ENCODE measurements around the gene PTPRN2.
"Not testable (repeated sequence)": the region's sequence is repeated elsewhere in the genome, so short reads cannot be mapped to it uniquely, and the experiment has no call there.

PTPRN2 gene

GRCh38 chr7:158301207-158301606 is 286.4 kb downstream of the PTPRN2 start:
- no peak for DNase-seq (ENCODE audit: low read depth)

GRCh38 chr7:158300427-158300826 is 287.2 kb downstream of the PTPRN2 start:
- DNase-seq (ENCODE audit: low read depth), result no peak

- no peak for DNase-seq (ENCODE audit: low read depth)
Measured at GRCh38 chr7:158299607-158300006, 288.0 kb downstream of the PTPRN2 start.

GRCh38 chr7:158296798-158297104 is 290.9 kb downstream of the PTPRN2 start:
- DNase-seq (ENCODE audit: low read depth), result no peak

- no peak for DNase-seq (ENCODE audit: low read depth)
Measured at GRCh38 chr7:158295966-158296797, 291.4 kb downstream of the PTPRN2 start.

- not testable (repeated sequence) for DNase-seq (ENCODE audit: low read depth)
Measured at GRCh38 chr7:158294468-158295215, 293.0 kb downstream of the PTPRN2 start.

GRCh38 chr7:158292948-158293347 is 294.7 kb downstream of the PTPRN2 start:
- no peak for DNase-seq (ENCODE audit: low read depth)

- DNase-seq (ENCODE audit: low read depth), result no peak
Measured at GRCh38 chr7:158291998-158292397, 295.6 kb downstream of the PTPRN2 start.

- DNase-seq (ENCODE audit: low read depth), result no peak
Measured at GRCh38 chr7:158289761-158290523, 297.7 kb downstream of the PTPRN2 start.

GRCh38 chr7:158289231-158289630 is 298.4 kb downstream of the PTPRN2 start:
- DNase-seq (ENCODE audit: low read depth), result no peak

GRCh38 chr7:158286210-158286609 is 301.4 kb downstream of the PTPRN2 start:
- DNase-seq (ENCODE audit: low read depth), result no peak

GRCh38 chr7:158285383-158285770 is 302.2 kb downstream of the PTPRN2 start:
- no peak for DNase-seq (ENCODE audit: low read depth)

- no peak for DNase-seq (ENCODE audit: low read depth)
Measured at GRCh38 chr7:158284617-158285382, 302.8 kb downstream of the PTPRN2 start.

GRCh38 chr7:158284121-158284520 is 303.5 kb downstream of the PTPRN2 start:
- DNase-seq (ENCODE audit: low read depth), result no peak

- no peak for DNase-seq (ENCODE audit: low read depth)
Measured at GRCh38 chr7:158283016-158283974, 304.3 kb downstream of the PTPRN2 start.

- no peak for DNase-seq (ENCODE audit: low read depth)
Measured at GRCh38 chr7:158282461-158283001, 305.1 kb downstream of the PTPRN2 start.

GRCh38 chr7:158281441-158281840 is 306.2 kb downstream of the PTPRN2 start:
- no peak for DNase-seq (ENCODE audit: low read depth)

- no peak for DNase-seq (ENCODE audit: low read depth)
Measured at GRCh38 chr7:158280448-158281144, 307.0 kb downstream of the PTPRN2 start.

GRCh38 chr7:158279539-158280447 is 307.8 kb downstream of the PTPRN2 start:
- no peak for DNase-seq (ENCODE audit: low read depth)
